Stimulated activated CD8-positive, alpha-beta memory T cell treated with anti-CD3 and anti-CD28 coated beads, Interleukin-7, amount 100 ng/mL, for 1 hour (primary cell): ENCODE results near the gene LIN7A.
"Not testable (repeated sequence)": the region's sequence is repeated elsewhere in the genome, so short reads cannot be mapped to it uniquely, and the experiment has no call there.

ENCODE experiments used
- DNase-seq, 2 donors: peaks; one replicate each; pipeline ENCODE4 v3.0.0-alpha.2; 2020; ENCODE audit warnings: low read depth in 2 of 2

LIN7A gene

DNA sequence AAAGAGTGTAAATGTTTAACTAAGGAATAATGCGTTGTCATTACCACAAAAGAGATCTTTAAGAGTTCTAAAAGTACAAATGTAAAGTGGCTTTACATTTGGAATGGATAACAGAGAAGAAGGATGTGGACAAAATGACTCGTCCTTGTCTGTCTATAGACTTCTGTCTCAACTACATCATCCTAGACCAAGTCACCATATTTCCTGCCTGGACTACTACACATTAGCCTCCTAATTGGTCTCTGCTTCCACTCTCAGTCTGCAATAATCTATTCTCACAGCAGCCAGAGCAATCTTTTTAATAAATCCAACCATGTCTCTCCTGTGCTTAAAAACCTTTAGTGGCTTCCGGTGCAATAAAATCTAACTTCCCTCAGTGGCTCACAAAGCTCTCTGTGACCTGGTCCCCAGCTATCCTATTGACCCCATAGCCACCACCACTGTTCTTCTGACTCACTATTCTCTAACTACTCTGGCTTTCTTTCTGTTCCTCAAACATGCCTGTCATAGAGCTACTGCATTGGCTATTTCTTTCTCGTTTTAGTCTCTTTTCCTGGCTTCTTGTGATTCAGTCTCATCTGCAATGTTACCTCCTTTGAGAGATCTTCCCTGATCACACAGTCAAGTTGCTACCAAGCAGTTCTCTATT is 130.0 kb downstream of the LIN7A start:
- DNase-seq: no peak

- no peak for DNase-seq
Measured at GRCh38 chr12:80805106-80805505, 132.6 kb downstream of the LIN7A start.

DNA sequence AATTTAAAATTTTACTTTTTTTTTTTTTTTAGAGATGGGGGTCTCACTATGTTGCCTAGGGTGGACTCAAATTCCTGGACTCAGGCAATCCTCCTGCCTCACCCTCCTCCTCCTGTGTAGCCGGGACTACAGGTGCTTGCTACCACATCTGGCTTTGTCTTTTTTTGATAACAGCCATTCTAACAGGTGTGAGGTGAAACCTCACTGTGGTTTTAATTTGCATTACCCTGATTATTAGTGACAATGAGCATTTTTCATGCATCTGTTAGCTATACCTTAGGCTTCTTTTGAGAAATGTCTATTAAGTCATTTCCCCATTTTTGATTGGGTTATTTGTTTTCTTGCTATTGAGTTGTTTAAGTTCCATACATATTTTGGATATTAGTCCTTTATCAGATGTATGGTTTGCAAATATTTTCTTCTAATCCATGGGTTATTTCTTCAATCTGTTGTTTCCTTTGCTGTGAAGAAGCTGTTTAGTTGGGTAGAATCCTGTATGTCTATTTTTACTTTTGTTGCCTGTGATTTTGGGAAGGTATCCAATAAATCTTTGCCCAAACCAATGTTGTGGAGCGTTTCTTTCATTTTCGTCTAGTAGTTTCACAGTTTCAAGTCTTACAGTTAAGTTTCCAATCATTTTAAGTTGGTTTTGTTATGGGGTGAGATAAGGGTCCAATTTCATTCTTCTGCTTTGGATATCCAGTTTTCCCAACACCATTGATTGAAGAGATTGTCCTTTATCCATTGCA is 134.9 kb downstream of the LIN7A start:
- no peak for DNase-seq

- DNase-seq: no peak
Measured at GRCh38 chr12:80798281-80798680, 139.5 kb downstream of the LIN7A start.

DNA sequence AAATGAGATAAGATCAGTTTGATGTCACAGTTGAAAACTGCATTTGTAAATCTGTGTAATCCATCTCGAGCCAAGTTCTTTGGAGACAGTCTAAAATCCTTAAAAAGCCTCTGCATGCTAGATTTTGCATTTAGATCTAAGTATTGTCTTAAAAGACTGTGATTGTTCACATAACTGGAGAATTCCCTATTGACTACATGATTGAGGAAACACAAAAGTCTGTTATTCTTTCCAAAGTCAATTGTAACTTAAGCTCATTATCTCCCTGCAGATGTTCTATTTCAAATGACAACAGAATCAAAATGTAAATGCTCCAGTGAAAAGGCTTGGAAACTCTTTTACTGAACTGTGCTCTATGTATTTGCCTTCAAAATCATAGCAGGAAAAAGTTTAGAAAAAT is 143.2 kb downstream of the LIN7A start:
- no peak for DNase-seq

- DNase-seq: no peak
Measured at GRCh38 chr12:80792861-80793260, 144.9 kb downstream of the LIN7A start.

- no peak for DNase-seq
Measured at GRCh38 chr12:80791863-80792262, 145.9 kb downstream of the LIN7A start.

GRCh38 chr12:80788407-80788806 is 149.3 kb downstream of the LIN7A start:
- DNase-seq: not testable (repeated sequence)

- not testable (repeated sequence) for DNase-seq
Measured at GRCh38 chr12:80782963-80783470, 154.7 kb downstream of the LIN7A start.

- no peak for DNase-seq
Measured at GRCh38 chr12:80781313-80781712, 156.4 kb downstream of the LIN7A start.

GRCh38 chr12:80780746-80781145 is 157.0 kb downstream of the LIN7A start:
- no peak for DNase-seq

DNA sequence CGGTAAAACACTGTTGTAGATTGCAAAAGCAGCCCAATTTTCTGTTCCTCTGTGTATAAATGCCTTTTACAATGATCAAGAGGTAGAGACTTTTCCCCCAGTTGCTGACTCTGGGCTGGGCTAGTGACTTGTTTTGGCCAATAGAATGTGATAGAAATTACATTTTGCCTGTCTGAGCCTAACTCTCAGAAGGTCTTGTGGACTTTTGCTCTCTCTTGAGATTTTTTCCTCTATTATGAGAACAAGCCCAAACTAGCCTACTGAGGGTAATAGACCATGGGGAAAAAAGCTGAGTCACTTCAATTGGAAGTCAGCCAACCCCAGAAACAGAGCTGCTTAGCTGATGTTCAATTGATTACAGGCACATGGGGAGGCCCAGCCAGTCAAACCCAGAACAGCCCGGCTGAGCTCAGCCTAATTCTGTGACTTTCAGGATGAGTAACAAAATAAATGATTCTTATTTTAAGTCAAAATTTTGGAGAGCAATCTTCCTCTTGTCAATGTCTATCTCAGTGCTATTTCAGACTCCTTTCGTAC is 159.7 kb downstream of the LIN7A start:
- DNase-seq: no peak

DNA sequence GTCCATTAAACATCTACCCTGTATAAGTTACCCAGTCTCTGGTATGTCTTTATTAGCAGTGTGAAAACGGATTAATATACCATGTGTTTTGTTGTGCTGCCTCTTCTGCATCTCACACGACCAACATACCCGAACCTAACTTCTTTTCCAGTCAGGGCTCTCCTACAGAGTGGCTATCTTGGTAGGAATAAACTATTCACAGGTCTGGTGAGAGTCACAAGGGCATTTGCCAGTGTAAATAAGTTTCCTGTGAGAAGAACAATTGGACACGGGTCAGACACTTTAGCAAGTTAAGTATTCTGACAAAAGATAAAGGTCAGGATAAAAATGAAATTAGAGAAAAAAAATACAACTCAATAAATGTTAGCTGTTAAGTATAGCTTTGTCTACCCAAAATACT is 160.1 kb downstream of the LIN7A start:
- DNase-seq: no peak

DNA sequence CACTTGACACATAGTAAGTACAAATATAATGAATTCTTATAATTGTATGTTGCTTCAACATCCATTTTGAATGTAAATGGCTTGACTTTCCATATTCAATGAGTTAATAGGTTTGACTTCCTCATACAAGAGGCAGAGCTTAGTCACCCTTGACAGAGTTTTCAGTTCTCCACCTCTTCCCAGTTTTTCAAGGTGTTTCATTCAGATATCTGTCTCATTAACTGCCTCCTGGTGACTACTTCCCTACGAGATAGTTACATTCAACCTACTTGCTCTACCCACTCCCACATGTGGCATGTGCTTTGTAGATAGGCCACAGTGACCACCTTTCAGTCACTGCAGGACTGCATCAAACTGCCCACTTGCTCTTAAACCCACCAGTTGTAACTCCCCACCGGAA is 161.0 kb downstream of the LIN7A start:
- DNase-seq: no peak

DNA sequence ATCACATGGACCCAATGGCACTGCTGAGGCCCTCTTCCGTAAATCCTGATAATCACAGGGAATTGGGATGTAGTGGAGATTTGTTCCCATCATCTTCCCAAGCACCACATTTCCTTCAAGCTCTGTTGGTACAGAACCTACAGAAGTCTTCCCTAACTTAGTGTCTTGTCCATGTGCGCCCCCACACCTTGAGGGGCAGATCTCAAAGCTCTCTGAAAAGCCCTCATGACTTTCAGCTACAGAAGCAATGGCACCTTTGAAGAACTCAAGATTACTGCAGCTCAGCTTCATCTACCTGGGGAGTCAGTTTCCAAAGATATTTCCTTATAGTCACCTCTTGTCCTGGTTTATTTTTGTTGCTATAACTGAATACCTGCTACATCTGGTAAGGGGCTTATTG is 166.8 kb downstream of the LIN7A start:
- no peak for DNase-seq

GRCh38 chr12:80769553-80770140 is 168.1 kb downstream of the LIN7A start:
- DNase-seq: no peak

GRCh38 chr12:80766897-80767296 is 170.8 kb downstream of the LIN7A start:
- DNase-seq: no peak

- no peak for DNase-seq
Measured at GRCh38 chr12:80766210-80766609, 171.5 kb downstream of the LIN7A start.

DNA sequence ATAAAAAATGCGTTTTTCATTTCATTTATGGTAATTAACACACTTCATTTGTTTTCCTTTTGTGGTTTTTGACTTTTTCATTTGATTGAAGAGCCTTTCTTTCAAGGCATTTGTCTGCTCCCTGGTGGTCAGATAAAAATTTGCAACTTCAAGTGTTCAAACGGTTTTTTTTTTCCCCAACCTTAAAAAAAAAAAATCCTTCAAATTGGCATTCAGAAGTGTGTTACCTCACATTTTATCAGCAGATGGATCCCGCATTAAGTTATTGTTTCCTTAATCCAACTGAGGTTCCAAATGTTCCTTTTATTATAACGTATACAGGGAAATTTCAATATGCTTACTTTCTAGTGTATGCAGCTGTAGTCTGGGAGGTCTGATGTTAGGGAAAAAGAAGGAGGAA is 173.9 kb downstream of the LIN7A start:
- DNase-seq: no peak

DNA sequence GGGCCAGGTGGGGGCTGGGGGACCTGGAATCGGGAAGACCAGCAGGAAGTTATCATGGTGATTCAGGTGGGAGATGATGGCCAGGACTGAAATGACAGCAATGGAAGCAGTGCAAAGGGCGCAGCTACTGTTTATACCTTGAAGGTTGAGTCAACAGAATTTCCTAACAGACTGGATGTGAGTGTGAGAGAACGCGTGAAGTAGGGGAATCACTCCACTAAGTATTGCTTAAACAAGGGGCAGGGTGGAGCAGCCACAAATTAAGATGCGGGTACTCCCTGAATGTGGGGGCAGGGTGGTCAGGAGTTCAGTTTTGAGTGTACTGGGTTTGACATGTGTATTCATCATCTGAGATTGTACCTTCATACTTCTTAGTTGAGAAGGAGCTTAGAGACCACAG is 175.9 kb downstream of the LIN7A start:
- DNase-seq: no peak

GRCh38 chr12:80756875-80757274 is 180.9 kb downstream of the LIN7A start:
- DNase-seq: no peak

- DNase-seq: no peak
Measured at GRCh38 chr12:80754274-80754673, 183.5 kb downstream of the LIN7A start.

DNA sequence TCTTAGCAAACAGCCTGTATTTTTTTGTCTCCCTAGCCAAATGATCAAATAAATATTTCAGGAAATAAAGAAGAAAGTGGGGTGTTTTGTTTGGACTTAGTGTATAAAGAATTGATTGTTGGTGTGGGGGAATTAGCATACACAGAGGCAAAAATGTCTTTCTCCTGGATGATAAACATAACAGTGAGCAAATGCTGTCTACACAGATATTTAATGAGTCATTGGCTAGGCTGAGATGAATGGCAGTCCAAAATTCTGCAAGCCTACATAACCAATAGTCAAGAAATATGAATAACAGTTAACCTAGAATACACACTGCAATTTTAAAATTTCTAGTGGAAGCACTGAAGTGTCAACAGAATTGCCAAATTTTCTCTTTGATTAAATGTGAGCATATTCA is 185.3 kb downstream of the LIN7A start:
- no peak for DNase-seq
